NCI-H1417 (cell line): ENCODE data around the gene MYBPH.
A peak's percentile ranks its signal among the peaks of the same experiment; 100 is the strongest.

Experiments used
- DNase-seq, 3 experiments: peaks; one replicate each; lab custom pipeline; 2025; lab: John Stamatoyannopoulos, UW

MYBPH gene

GRCh38 chr1:203178821-203179666 is 3.4 kb upstream of the MYBPH start:
- no peak for DNase-seq

GRCh38 chr1:203178083-203178482 is 2.5 kb upstream of the MYBPH start:
- no peak for DNase-seq

- no peak for DNase-seq
Observed at GRCh38 chr1:203177470-203178039, 1.9 kb upstream of the MYBPH start.

GRCh38 chr1:203177036-203177405 is 1.4 kb upstream of the MYBPH start:
- no peak for DNase-seq

GRCh38 chr1:203176273-203177035 is 828 bp upstream of the MYBPH start:
- no peak for DNase-seq

GRCh38 chr1:203175827-203176241 is 208 bp upstream of the MYBPH start:
- DNase-seq = no peak

- DNase-seq = no peak
Observed at GRCh38 chr1:203174324-203174985, 1.2 kb downstream of the MYBPH start.

- peak in 2 of 3 experiments; percentile 15 to 60 for DNase-seq
Observed at GRCh38 chr1:203173566-203173965, 2.1 kb downstream of the MYBPH start.

GRCh38 chr1:203173011-203173555 is 2.5 kb downstream of the MYBPH start:
- no peak for DNase-seq

- peak; percentile 12 to 74 (median 40) for DNase-seq
Observed at GRCh38 chr1:203172184-203173010, 3.2 kb downstream of the MYBPH start.

GRCh38 chr1:203171341-203172183 is 4.1 kb downstream of the MYBPH start:
- no peak for DNase-seq

- no peak for DNase-seq
Observed at GRCh38 chr1:203170625-203171330, 4.8 kb downstream of the MYBPH start.

GRCh38 chr1:203169770-203170520 is 5.7 kb downstream of the MYBPH start:
- no peak for DNase-seq

- DNase-seq = no peak
Observed at GRCh38 chr1:203168991-203169390, 6.6 kb downstream of the MYBPH start.

- no peak for DNase-seq
Observed at GRCh38 chr1:203168256-203168786, 7.3 kb downstream of the MYBPH start.

- DNase-seq = no peak
Observed at GRCh38 chr1:203167913-203168200, 7.8 kb downstream of the MYBPH start.

- peak in 1 of 3 experiments; percentile 7 for DNase-seq
Observed at GRCh38 chr1:203167026-203167912, 8.4 kb downstream of the MYBPH start.
